Measurements from ENCODE around the gene PAX8.
A peak's percentile ranks its signal among the peaks of the same experiment; 100 is the strongest.

The PAX8 gene

DNA sequence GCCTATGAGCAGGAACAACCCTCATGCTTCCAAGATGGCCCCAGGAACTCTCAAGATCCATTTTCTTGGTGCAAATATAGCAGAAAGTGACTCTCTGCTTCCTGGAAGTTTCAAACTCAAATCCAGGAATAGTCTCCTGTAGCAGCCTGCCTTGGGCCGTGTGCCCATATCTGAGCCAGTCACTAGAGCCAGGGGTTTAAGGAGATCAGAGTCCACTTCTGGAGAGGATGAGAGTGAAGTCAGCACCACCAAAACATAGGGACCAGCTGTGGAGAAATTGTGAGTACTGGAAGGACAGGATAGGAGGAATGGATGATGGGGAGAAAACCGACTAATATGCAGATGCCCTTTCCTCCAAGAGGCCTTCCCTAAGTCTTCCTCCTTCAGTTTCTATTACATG lies 71.7 kb downstream of the PAX8 start:
- Histone ChIP-seq H3K4me1 (ENCODE audit: insufficient read depth, low read length) (no peaks in the 10 kb centered on the region), H3K9ac (ENCODE audit: low read depth, low read length) (no peak overlapping the region), H4K20me1 (ENCODE audit: insufficient read depth, low read length) (peaks cover 13% of the 10 kb centered on the region), H3K27ac (ENCODE audit: low read length) (no peak overlapping the region), H3K4me3 (ENCODE audit: low read depth in 1 of 2, low read length in 2 of 2) (no peak overlapping the region), H2AFZ (ENCODE audit: low read depth, low read length) (no peak overlapping the region), H3K9me3 (ENCODE audit: insufficient read depth, low read length, severe bottlenecking) (no peaks in the 10 kb centered on the region), H3K36me3 (ENCODE audit: insufficient read depth, low read length) (peaks cover 12% of the 10 kb centered on the region; the same call in 1 of the 2 replicates), H3K4me2 (ENCODE audit: insufficient read depth, low read length) (no peak overlapping the region), H3K27me3 (ENCODE audit: insufficient read depth, low read length, poor library complexity) (no peaks in the 10 kb centered on the region), H3K79me2 (ENCODE audit: insufficient read depth, low read length) (no peaks in the 10 kb centered on the region)
- no peak for ATAC-seq (ENCODE audit: insufficient read depth, low read depth)
- no peak for DNase-seq
- TF ChIP-seq, protein P1, sequence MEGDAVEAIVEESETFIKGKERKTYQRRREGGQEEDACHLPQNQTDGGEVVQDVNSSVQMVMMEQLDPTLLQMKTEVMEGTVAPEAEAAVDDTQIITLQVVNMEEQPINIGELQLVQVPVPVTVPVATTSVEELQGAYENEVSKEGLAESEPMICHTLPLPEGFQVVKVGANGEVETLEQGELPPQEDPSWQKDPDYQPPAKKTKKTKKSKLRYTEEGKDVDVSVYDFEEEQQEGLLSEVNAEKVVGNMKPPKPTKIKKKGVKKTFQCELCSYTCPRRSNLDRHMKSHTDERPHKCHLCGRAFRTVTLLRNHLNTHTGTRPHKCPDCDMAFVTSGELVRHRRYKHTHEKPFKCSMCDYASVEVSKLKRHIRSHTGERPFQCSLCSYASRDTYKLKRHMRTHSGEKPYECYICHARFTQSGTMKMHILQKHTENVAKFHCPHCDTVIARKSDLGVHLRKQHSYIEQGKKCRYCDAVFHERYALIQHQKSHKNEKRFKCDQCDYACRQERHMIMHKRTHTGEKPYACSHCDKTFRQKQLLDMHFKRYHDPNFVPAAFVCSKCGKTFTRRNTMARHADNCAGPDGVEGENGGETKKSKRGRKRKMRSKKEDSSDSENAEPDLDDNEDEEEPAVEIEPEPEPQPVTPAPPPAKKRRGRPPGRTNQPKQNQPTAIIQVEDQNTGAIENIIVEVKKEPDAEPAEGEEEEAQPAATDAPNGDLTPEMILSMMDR (IDR thresholded peaks at IDR 0.05; ENCODE audit: borderline replicate concordance, extremely low read depth, low read length, poor library complexity, severe bottlenecking), result no peak
- TF ChIP-seq EZH2 (IDR thresholded peaks at IDR 0.05; ENCODE audit: borderline replicate concordance, low read depth, low read length, severe bottlenecking), result no peak

DNA sequence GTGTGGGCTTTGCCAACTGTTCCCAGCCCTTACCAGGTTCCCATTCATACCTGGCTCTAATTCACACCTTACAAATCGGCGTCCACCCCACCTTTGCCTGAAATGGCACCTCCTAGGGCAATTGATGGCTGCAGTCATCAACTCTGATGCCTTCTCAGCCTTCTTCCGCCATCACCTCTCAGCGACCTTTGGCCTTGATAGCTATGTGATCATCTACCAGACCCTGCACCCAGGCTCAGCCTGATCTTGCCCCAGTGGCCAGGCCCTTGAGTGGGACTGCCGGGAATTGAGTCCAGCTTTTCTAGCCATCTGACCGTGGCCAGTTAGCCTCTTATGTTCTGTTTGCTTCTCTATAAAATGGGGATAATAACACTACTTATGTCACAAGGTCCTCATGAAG lies 72.5 kb downstream of the PAX8 start:
- no peak overlapping the region for H3K4me2 ChIP-seq (ENCODE audit: insufficient read depth, low read length)
- peaks cover 19% of the 10 kb centered on the region for H3K36me3 ChIP-seq (ENCODE audit: insufficient read depth, low read length)
- no peaks in the 10 kb centered on the region for H3K9me3 ChIP-seq (ENCODE audit: insufficient read depth, low read length, severe bottlenecking)
- H3K9ac ChIP-seq (ENCODE audit: low read depth, low read length), result no peak overlapping the region
- H4K20me1 ChIP-seq (ENCODE audit: insufficient read depth, low read length), result peaks cover 19% of the 10 kb centered on the region
- no peak for DNase-seq
- H3K27ac ChIP-seq (ENCODE audit: low read length), result no peak overlapping the region
- H3K79me2 ChIP-seq (ENCODE audit: insufficient read depth, low read length), result no peaks in the 10 kb centered on the region
- no peaks in the 10 kb centered on the region for H3K4me1 ChIP-seq (ENCODE audit: insufficient read depth, low read length)
- no peak overlapping the region for H3K4me3 ChIP-seq (ENCODE audit: low read depth in 1 of 2, low read length in 2 of 2)
- H2AFZ ChIP-seq (ENCODE audit: low read depth, low read length), result no peak overlapping the region
- ATAC-seq (ENCODE audit: insufficient read depth, low read depth), result no peak
- no peaks in the 10 kb centered on the region for H3K27me3 ChIP-seq (ENCODE audit: insufficient read depth, low read length, poor library complexity)
- TF ChIP-seq, protein P1 (IDR thresholded peaks at IDR 0.05; ENCODE audit: borderline replicate concordance, extremely low read depth, low read length, poor library complexity, severe bottlenecking), result no peak
- TF ChIP-seq EZH2 (IDR thresholded peaks at IDR 0.05; ENCODE audit: borderline replicate concordance, low read depth, low read length, severe bottlenecking), result no peak

DNA sequence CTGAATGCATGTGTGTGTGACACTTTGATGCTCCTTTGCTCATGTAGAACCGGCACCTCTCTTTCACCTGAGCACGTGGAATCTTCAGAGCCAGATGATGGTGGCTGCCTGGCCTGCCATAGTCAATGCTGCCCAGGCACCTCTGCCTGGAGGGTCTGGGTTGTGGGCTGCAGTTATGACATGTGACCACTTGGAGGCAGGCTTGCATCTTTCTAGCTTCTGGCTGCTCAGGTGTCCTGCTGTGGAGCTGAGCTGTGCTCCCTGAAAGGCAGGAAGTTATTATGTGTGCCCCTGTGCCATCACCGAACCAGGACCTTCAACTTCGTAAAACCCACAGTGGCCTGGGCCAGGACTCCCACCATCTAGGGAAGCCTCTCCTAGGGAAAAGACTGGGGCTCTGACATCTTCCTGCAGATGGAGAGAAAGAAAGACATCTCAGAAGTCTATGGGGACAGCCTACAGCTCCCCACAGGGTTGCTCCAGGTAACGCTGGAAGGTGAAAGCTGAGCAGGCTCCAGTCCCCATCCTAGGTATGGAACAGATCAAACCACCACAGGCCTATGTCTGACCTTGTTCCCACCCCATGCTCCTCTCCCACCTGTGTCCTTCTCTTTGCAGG lies 74.7 kb downstream of the PAX8 start:
- DNase-seq, result peak; percentile 79
- Histone ChIP-seq H3K36me3 (ENCODE audit: insufficient read depth, low read length) (peaks cover 41% of the 10 kb centered on the region), H3K27me3 (ENCODE audit: insufficient read depth, low read length, poor library complexity) (no peaks in the 10 kb centered on the region), H3K27ac (ENCODE audit: low read length) (no peak overlapping the region), H3K79me2 (ENCODE audit: insufficient read depth, low read length) (no peaks in the 10 kb centered on the region), H4K20me1 (ENCODE audit: insufficient read depth, low read length) (peaks cover 30% of the 10 kb centered on the region), H2AFZ (ENCODE audit: low read depth, low read length) (no peak overlapping the region), H3K4me1 (ENCODE audit: insufficient read depth, low read length) (no peaks in the 10 kb centered on the region), H3K4me2 (ENCODE audit: insufficient read depth, low read length) (no peak overlapping the region), H3K4me3 (ENCODE audit: low read depth in 1 of 2, low read length in 2 of 2) (no peak overlapping the region), H3K9me3 (ENCODE audit: insufficient read depth, low read length, severe bottlenecking) (no peaks in the 10 kb centered on the region), H3K9ac (ENCODE audit: low read depth, low read length) (no peak overlapping the region)
- TF ChIP-seq, protein P1 (IDR thresholded peaks at IDR 0.05; ENCODE audit: borderline replicate concordance, extremely low read depth, low read length, poor library complexity, severe bottlenecking), result peak; percentile 95
- no peak for TF ChIP-seq EZH2 (IDR thresholded peaks at IDR 0.05; ENCODE audit: borderline replicate concordance, low read depth, low read length, severe bottlenecking)
- ATAC-seq (ENCODE audit: insufficient read depth, low read depth), result peak; percentile 91

Measured in DND-41 (cell line).